Pancreas (tissue), 10 donors: ENCODE results near the gene P4HTM. TPM values are rescaled to one million over a fixed set of nuclear protein-coding genes. Genes with fewer than 3 reads are reported as not detected.

Source experiments
- ATAC-seq, 4 donors: fragments of 200-7000 bp; cut with Tn5 transposase; one replicate each; pipeline versions ENCODE4 v1.8.0 to v1.9.1; 2020; ENCODE audit warnings: mild to moderate bottlenecking in 4 of 4, moderate library complexity in 4 of 4
- DNase-seq, 6 donors: peaks; one replicate each; pipeline ENCODE4 v3.0.0-alpha.2; 2020
- FAIRE-seq: peaks from 2 replicates; lab custom pipeline; 2012; peaks lifted over from hg19 to GRCh38; lab: Jason Lieb, UNC
- H3K27ac ChIP-seq, 4 donors: fragments of 200-600 bp; sonication (generic); 1 replicate in 3 of 4; 2 replicates in 1 of 4; pipeline versions ENCODE4 v1.5.0 to v1.8.0; 2020
- H3K27me3 ChIP-seq, 4 donors: fragments of 200-600 bp; one replicate each; pipeline ENCODE4 v1.8.0; 2021
- H3K36me3 ChIP-seq, 3 donors: fragments of 200-600 bp; sonication (generic) in 1 of 3; one replicate each; pipeline versions ENCODE4 v1.5.0 to v1.8.0; 2020 to 2021
- H3K4me1 ChIP-seq, 3 donors: fragments of 200-600 bp; one replicate each; pipeline ENCODE4 v1.8.0; 2021
- H3K4me3 ChIP-seq, 4 donors: fragments of 200-600 bp; sonication (generic) in 2 of 4; one replicate each; pipeline versions ENCODE4 v1.5.0 to v1.8.0; 2020 to 2021
- H3K9me3 ChIP-seq, 4 donors: fragments of 200-600 bp; one replicate each; pipeline ENCODE4 v1.8.0; 2021
- CTCF ChIP-seq, 4 donors: fragments of 200-600 bp; sonication (generic) in 3 of 4; IDR thresholded peaks; one replicate each; pipeline versions ENCODE4 v1.5.0 to v1.8.0; 2021; ENCODE audit warnings: antibody characterized with exemption in 4 of 4
- WGBS, 2 donors: extraction: QIAGEN DNeasy Blood & Tissue Kit; methylation state at CpG; one replicate each; pipeline ENCODE4 v1.1.7; 2013; 5-methylcytosine and 5-hydroxymethylcytosine counted together
- intact Hi-C, 3 donors: fragments of 100-400 bp; cut with DNase I; formaldehyde crosslinking; loops; one replicate each; pipeline versions ENCODE4 v1.11.1 to v1.14.2; 2022
- polyA plus RNA-seq, 2 donors: library from polyadenylated mRNA; stranded (reverse); fragments of 200-250 nt; gene quantifications; one replicate each; pipeline ENCODE4 v1.2.3, GENCODE V29; 2013
- total RNA-seq, 6 donors: library from RNA; stranded (reverse); fragmentation: NEBNext Ultra II Directional in 4 of 6; extraction: Animal tissue kit (Norgen Biotek cat#: 25700) in 4 of 6; gene quantifications; one replicate each; pipeline versions ENCODE4 v1.2.1 to v1.2.4, GENCODE V29; 2021 to 2023
- donor health status: healthy with polysubstance abuse.
- donor health status: DM: no; HTN: no; CAD: no; lungs with moderate emphysema.
- donor health status: DM: no; HTN: no; CAD: no.
- donor health status: control.
- donor health status: control.
- donor health status: Bipolar disorder and iron deficiency.
- donor health status: DM: yes; HTN: yes; CAD: no.
- donor health status: DM: no; HTN: no; CAD: no.
- donor health status: DM: no; HTN: no; CAD: no.
- donor health status: DM: yes; HTN: yes; CAD: no.

P4HTM gene
- total and polyA plus RNA-seq, 8 donors, result 29.9 to 108 (median 41.4) TPM

GRCh38 chr3:49025005-49025792 lies 35.2 kb downstream of the P4HTM start:
- DNase-seq (no peak), ATAC-seq (no peak), FAIRE-seq (no peak)
- Histone ChIP-seq H3K9me3 (no peaks in the 10 kb centered on the region), H3K27me3 (no peaks in the 10 kb centered on the region), H3K36me3 (peaks cover 0 to 32% (median 18%) of the 10 kb centered on the region in 3 donors), H3K4me3 (no peak overlapping the region), H3K4me1 (peaks cover 6 to 24% (median 9%) of the 10 kb centered on the region in 3 donors), H3K27ac (no peak overlapping the region)
- 76 to 77% methylated on average over 13 of the region's 13 CpGs for WGBS, 2 donors
- intact Hi-C loops, result loop anchor here in 1 of 3 donors (10.0 kb wide), 1 partner anchor 70 kb away; the partner anchor contains the start of gene QRICH1
- no peak for TF ChIP-seq CTCF (IDR thresholded peaks at IDR 0.05)

- Histone ChIP-seq H3K27me3 (no peaks in the 10 kb centered on the region), H3K9me3 (no peaks in the 10 kb centered on the region), H3K4me3 (no peak overlapping the region), H3K4me1 (peaks cover 6 to 24% (median 9%) of the 10 kb centered on the region in 3 donors), H3K27ac (no peak overlapping the region), H3K36me3 (peaks cover 0 to 32% (median 18%) of the 10 kb centered on the region in 3 donors)
- no peak for TF ChIP-seq CTCF (IDR thresholded peaks at IDR 0.05)
- intact Hi-C loops, result loop anchor here in 1 of 3 donors (10.0 kb wide), 1 partner anchor 69 kb away; the partner anchor contains the start of gene QRICH1
- ATAC-seq (no peak), DNase-seq (peak in 1 of 6 donors; percentile 21), FAIRE-seq (no peak)
- WGBS, 2 donors, result 86 to 87% methylated on average over 8 of the region's 8 CpGs
Measured at GRCh38 chr3:49025793-49026520, 35.9 kb downstream of the P4HTM start.

- 91 to 96% methylated on average over 3 of the region's 3 CpGs for WGBS, 2 donors
- Histone ChIP-seq H3K4me1 (peaks cover 6 to 24% (median 9%) of the 10 kb centered on the region in 3 donors), H3K36me3 (peaks cover 0 to 33% (median 18%) of the 10 kb centered on the region in 3 donors), H3K27ac (no peak overlapping the region), H3K4me3 (no peak overlapping the region), H3K9me3 (no peaks in the 10 kb centered on the region), H3K27me3 (no peaks in the 10 kb centered on the region)
- FAIRE-seq (no peak), DNase-seq (no peak), ATAC-seq (no peak)
- intact Hi-C loops, result loop anchor here in 1 of 3 donors (10.0 kb wide), 1 partner anchor 68 kb away; the partner anchor contains the start of gene QRICH1
- no peak for TF ChIP-seq CTCF (IDR thresholded peaks at IDR 0.05)
Measured at GRCh38 chr3:49026536-49026935, 36.5 kb downstream of the P4HTM start.

- TF ChIP-seq CTCF (IDR thresholded peaks at IDR 0.05), result no peak
- no peaks in the 10 kb centered on the region for H3K9me3 ChIP-seq
- ATAC-seq, result no peak
- peak overlapping the region in 1 of 4 donors; percentile 86 for H3K4me3 ChIP-seq
- no peak for DNase-seq
- H3K36me3 ChIP-seq, result peaks cover 0 to 44% (median 20%) of the 10 kb centered on the region in 3 donors
- no peaks in the 10 kb centered on the region for H3K27me3 ChIP-seq
- no peak for FAIRE-seq
- peaks cover 6 to 23% (median 9%) of the 10 kb centered on the region in 3 donors for H3K4me1 ChIP-seq
- intact Hi-C loops, result loop anchor here in 1 of 3 donors (10.0 kb wide), 1 partner anchor 67 kb away; the partner anchor contains the start of gene QRICH1
- no peak overlapping the region for H3K27ac ChIP-seq
- WGBS, 2 donors, result 90 to 91% methylated on average over 9 of the region's 9 CpGs
Measured at GRCh38 chr3:49027634-49028033, 37.6 kb downstream of the P4HTM start.
